GM23338 (cell line): ENCODE data around the gene ZDHHC16. TPM values are rescaled to one million over a fixed set of nuclear protein-coding genes. Genes with fewer than 3 reads are reported as not detected.
A peak's percentile ranks its signal among the peaks of the same experiment; 100 is the strongest.

Source experiments
- ATAC-seq: fragments of 200-7000 bp; cut with Tn5 transposase; 3 replicates; pipeline ENCODE4 v1.9.1; 2020
- DNase-seq: peaks from one replicate; pipeline ENCODE4 v3.0.0-alpha.2; 2015; ENCODE audit warnings: low spot score
- H2AFZ ChIP-seq: fragments of 200-600 bp; sonication (generic); 2 replicates; pipeline ENCODE4 v1.8.0; 2016; ENCODE audit warnings: antibody characterized with exemption, mild to moderate bottlenecking, moderate library complexity
- H3F3A ChIP-seq: fragments of 200-600 bp; sonication (generic); replicated peaks from 2 replicates; pipeline ENCODE4 v1.8.0; 2017; ENCODE audit warnings: antibody characterized with exemption, mixed run types, low read depth
- H3K27ac ChIP-seq: fragments of 200-600 bp; sonication (generic); 2 replicates; pipeline ENCODE4 v1.6.1; 2016; ENCODE audit warnings: low read depth
- H3K27me3 ChIP-seq: fragments of 200-600 bp; sonication (generic); 2 replicates; pipeline ENCODE4 v1.8.0; 2016; ENCODE audit warnings: mild to moderate bottlenecking, mixed run types, moderate library complexity; ENCODE audit not compliant: insufficient read depth
- H3K36me3 ChIP-seq: fragments of 200-600 bp; sonication (generic); 2 replicates; pipeline ENCODE4 v1.8.0; 2016; ENCODE audit warnings: mild to moderate bottlenecking; ENCODE audit not compliant: insufficient read depth
- H3K4me1 ChIP-seq: fragments of 200-600 bp; sonication (generic); 2 replicates; pipeline ENCODE4 v1.8.0; 2016; ENCODE audit warnings: mild to moderate bottlenecking, moderate library complexity; ENCODE audit not compliant: insufficient read depth
- H3K4me2 ChIP-seq: fragments of 200-600 bp; sonication (generic); 2 replicates; pipeline ENCODE4 v1.7.1; 2017; ENCODE audit warnings: mixed run types
- H3K4me3 ChIP-seq: fragments of 200-600 bp; sonication (generic); 2 replicates; pipeline ENCODE4 v1.6.1; 2016; ENCODE audit warnings: mixed run types
- H3K79me2 ChIP-seq: fragments of 200-600 bp; sonication (generic); replicated peaks from 2 replicates; pipeline ENCODE4 v1.8.0; 2017; ENCODE audit warnings: mild to moderate bottlenecking; ENCODE audit not compliant: insufficient read depth
- H3K9me2 ChIP-seq: fragments of 200-600 bp; sonication (generic); 2 replicates; pipeline ENCODE4 v1.8.0; 2017; ENCODE audit not compliant: insufficient read depth
- H4K20me1 ChIP-seq: fragments of 200-600 bp; sonication (generic); replicated peaks from 2 replicates; pipeline ENCODE4 v1.8.0; 2017; ENCODE audit warnings: mild to moderate bottlenecking; ENCODE audit not compliant: insufficient read depth
- H3K27ac Mint-ChIP-seq: 2 replicates; pipeline ENCODE4 v1.8.0; 2020; ENCODE audit warnings: inconsistent platforms, mild to moderate bottlenecking, moderate library complexity, mixed read lengths
- H3K27me3 Mint-ChIP-seq: 3 replicates; pipeline ENCODE4 v1.8.0; 2022; ENCODE audit warnings: low read depth, mild to moderate bottlenecking, moderate library complexity, mixed read lengths, inconsistent platforms; ENCODE audit not compliant: insufficient read depth, poor library complexity
- H3K36me3 Mint-ChIP-seq: 3 replicates; pipeline ENCODE4 v1.8.0; 2021; ENCODE audit warnings: low read depth, mild to moderate bottlenecking, inconsistent platforms, moderate library complexity, mixed read lengths
- H3K4me1 Mint-ChIP-seq: 3 replicates; pipeline ENCODE4 v1.8.0; 2020; ENCODE audit warnings: mild to moderate bottlenecking, inconsistent platforms, mixed read lengths
- H3K4me3 Mint-ChIP-seq: 3 replicates; pipeline ENCODE4 v1.8.0; 2021; ENCODE audit warnings: moderate library complexity, mild to moderate bottlenecking, inconsistent platforms, mixed read lengths
- H3K9me3 Mint-ChIP-seq: 3 replicates; pipeline ENCODE4 v1.8.0; 2020; ENCODE audit warnings: moderate library complexity, mild to moderate bottlenecking, inconsistent platforms, mixed read lengths
- CREB1 ChIP-seq: fragments of 250-450 bp; sonication (Bioruptor Pico); IDR thresholded peaks from 2 replicates; pipeline ENCODE4 v1.5.0; 2020; ENCODE audit warnings: low read depth, mild to moderate bottlenecking, moderate library complexity
- ETS1 ChIP-seq: IDR thresholded peaks from 2 replicates; pipeline ENCODE4 v1.6.1; 2016; ENCODE audit warnings: antibody characterized with exemption
- EZH2 ChIP-seq: fragments of 200-600 bp; sonication (generic); IDR thresholded peaks from one replicate; pipeline ENCODE4 v1.8.0; 2017; ENCODE audit warnings: antibody characterized with exemption, mild to moderate bottlenecking, low read depth; ENCODE audit not compliant: unreplicated experiment
- EZH2phosphoT487 ChIP-seq: fragments of 200-600 bp; sonication (generic); IDR thresholded peaks from one replicate; pipeline ENCODE4 v1.8.1; 2018; ENCODE audit warnings: antibody characterized with exemption; ENCODE audit not compliant: unreplicated experiment
- NANOG ChIP-seq: IDR thresholded peaks from 2 replicates; pipeline ENCODE4 v1.6.1; 2016; ENCODE audit warnings: antibody characterized with exemption, borderline replicate concordance
- POLR2AphosphoS5 ChIP-seq: IDR thresholded peaks from 2 replicates; pipeline ENCODE4 v1.6.1; 2016; ENCODE audit warnings: antibody characterized with exemption, low read depth
- REST ChIP-seq: IDR thresholded peaks from one replicate; pipeline ENCODE4 v1.6.1; 2018; ENCODE audit warnings: antibody characterized with exemption; ENCODE audit not compliant: unreplicated experiment
- STAT1 ChIP-seq: IDR thresholded peaks from one replicate; pipeline ENCODE4 v1.6.1; 2016; ENCODE audit warnings: antibody characterized with exemption; ENCODE audit not compliant: unreplicated experiment
- ZNF114 ChIP-seq: fragments of 250-450 bp; sonication (Bioruptor Pico); IDR thresholded peaks from 2 replicates; pipeline ENCODE4 v1.5.0; 2020; ENCODE audit warnings: mild to moderate bottlenecking, moderate library complexity
- ZNF331 ChIP-seq: fragments of 250-450 bp; sonication (Bioruptor Pico); IDR thresholded peaks from 2 replicates; pipeline ENCODE4 v1.5.0; 2020; ENCODE audit warnings: low read depth, mild to moderate bottlenecking, moderate library complexity
- ZNF462 ChIP-seq: fragments of 250-450 bp; sonication (Bioruptor Pico); IDR thresholded peaks from 2 replicates; pipeline ENCODE4 v1.5.0; 2020; ENCODE audit warnings: mild to moderate bottlenecking, moderate library complexity
- polyA plus RNA-seq: library from polyadenylated mRNA; unstranded; fragments of >200 nt; fragmentation: Nextera tagmentation; extraction: Ambion mirVana; gene quantifications from 2 replicates; pipeline ENCODE4 v1.2.1, GENCODE V29; 2016
- total RNA-seq: library from RNA; depleted of rRNA; stranded (reverse); fragments of >200 nt; shearing (Covaris generic); gene quantifications from 2 replicates; pipeline ENCODE4 v1.2.3, GENCODE V29; 2014

Gene ZDHHC16
- total and polyA plus RNA-seq, 2 experiments from 2014 or later = 35.1 to 58.2 TPM

DNA sequence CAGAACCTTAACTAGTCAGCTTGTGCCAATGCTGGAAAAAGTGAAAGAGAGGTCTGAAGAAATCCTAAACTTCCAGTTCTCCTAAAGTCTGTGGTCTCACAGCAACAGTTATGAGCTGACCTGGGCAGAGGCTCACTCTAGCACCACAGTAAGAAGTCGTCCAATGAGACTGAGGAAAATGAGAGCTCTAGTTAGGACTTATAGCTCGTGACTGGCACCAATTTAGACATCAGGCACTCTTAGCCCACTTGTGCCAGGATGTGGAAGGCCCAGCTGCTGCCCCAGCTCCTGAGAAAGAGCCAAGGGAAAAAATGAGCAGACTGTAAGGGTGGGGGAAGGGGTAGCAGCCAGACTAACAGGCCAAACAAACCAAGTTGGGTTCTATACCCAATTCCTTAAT lies 44.6 kb downstream of the ZDHHC16 start:
- no peak for DNase-seq
- no peak overlapping the region; the same call in 2 of the 3 replicates for H3K4me3 Mint-ChIP-seq
- H3K4me1 Mint-ChIP-seq = peaks cover 32% of the 10 kb centered on the region
- H3K36me3 Mint-ChIP-seq = peaks cover 7% of the 10 kb centered on the region; the same call in 2 of the 3 replicates
- Histone ChIP-seq H3K9me2 (no peaks in the 10 kb centered on the region), H3K27ac (no peak overlapping the region), H3F3A (0 out of 2 replicates have a peak, but pooled peaks cover 2% of the 10 kb centered on the region), H3K4me1 (peaks cover 41% of the 10 kb centered on the region), H4K20me1 (peaks cover 63% of the 10 kb centered on the region), H3K79me2 (peaks cover 100% of the 10 kb centered on the region), H3K36me3 (no peaks in the 10 kb centered on the region), H3K4me2 (peak overlapping the region; percentile 5; the same call in 1 of the 2 replicates), H3K27me3 (no peaks in the 10 kb centered on the region), H3K4me3 (no peak overlapping the region), H2AFZ (no peak overlapping the region)
- H3K27ac Mint-ChIP-seq = peak overlapping the region; percentile 74; the same call in 1 of the 2 replicates
- ATAC-seq = no peak
- H3K27me3 Mint-ChIP-seq = peaks cover 2% of the 10 kb centered on the region
- no peak for TF ChIP-seq STAT1
- no peaks in the 10 kb centered on the region for H3K9me3 Mint-ChIP-seq

GRCh38 chr10:97494151-97494550 lies 48.2 kb downstream of the ZDHHC16 start:
- Histone ChIP-seq H3K9me2 (no peaks in the 10 kb centered on the region), H3F3A (peaks cover 12% of the 10 kb centered on the region; the same call in 1 of the 2 replicates), H3K4me3 (0 out of 2 replicates have a peak overlapping the region, but pooled peaks have one; percentile 20), H3K27me3 (no peaks in the 10 kb centered on the region), H3K36me3 (no peaks in the 10 kb centered on the region), H3K27ac (no peak overlapping the region), H3K79me2 (peaks cover 84% of the 10 kb centered on the region), H3K4me2 (peak overlapping the region; percentile 61; the same call in 1 of the 2 replicates), H4K20me1 (peaks cover 68% of the 10 kb centered on the region), H3K4me1 (peaks cover 59% of the 10 kb centered on the region), H2AFZ (no peak overlapping the region)
- Mint-ChIP-seq H3K27me3 (peaks cover 3% of the 10 kb centered on the region), H3K4me1 (peaks cover 49% of the 10 kb centered on the region), H3K36me3 (no peaks in the 10 kb centered on the region; the same call in 1 of the 3 replicates), H3K4me3 (no peak overlapping the region), H3K27ac (no peak overlapping the region), H3K9me3 (no peaks in the 10 kb centered on the region)
- DNase-seq = no peak
- ATAC-seq = no peak
- TF ChIP-seq ETS1 (no peak), NANOG (no peak), ZNF462 (CRISPR knock-in tag) (no peak), REST (no peak), CREB1 (CRISPR knock-in tag) (no peak), EZH2 (no peak), ZNF331 (CRISPR knock-in tag) (no peak), EZH2phosphoT487 (no peak), POLR2AphosphoS5 (no peak), STAT1 (no peak), ZNF114 (CRISPR knock-in tag) (no peak)
